Measurements from ENCODE around the gene CELF2. TPM values are rescaled to one million over a fixed set of nuclear protein-coding genes. Genes with fewer than 3 reads are reported as not detected.

CELF2 gene
- total RNA-seq, 1 experiment from 2014 or later = 0.27 TPM

DNA sequence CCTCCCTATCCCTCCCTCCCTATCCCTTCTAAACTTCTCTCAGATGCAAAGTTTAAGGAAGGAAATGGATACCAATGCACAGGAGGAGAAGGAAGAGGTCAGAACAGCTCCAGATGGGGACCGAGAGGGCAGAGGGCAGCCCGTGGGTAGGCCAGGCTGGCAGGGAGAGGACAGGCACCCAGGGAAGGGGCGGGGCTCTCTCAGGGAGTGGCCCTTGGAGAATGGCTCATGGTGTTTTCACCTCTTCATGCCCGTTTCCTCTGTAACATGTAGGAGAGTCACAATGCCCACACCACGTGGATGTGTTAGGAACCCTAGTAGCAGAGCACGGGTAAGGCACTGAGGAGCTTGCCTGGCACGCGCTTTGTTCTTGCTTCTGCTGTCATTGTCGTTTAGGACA is 264.5 kb downstream of the CELF2 start:
- Mint-ChIP-seq H3K27ac (ENCODE audit: unreplicated experiment) (no peak overlapping the region), H3K4me3 (ENCODE audit: unreplicated experiment) (no peak overlapping the region), H3K4me1 (ENCODE audit: low read depth, unreplicated experiment) (no peaks in the 10 kb centered on the region), H3K36me3 (ENCODE audit: insufficient read depth, unreplicated experiment) (no peaks in the 10 kb centered on the region), H3K9me3 (ENCODE audit: unreplicated experiment) (no peaks in the 10 kb centered on the region), H3K27me3 (ENCODE audit: insufficient read depth, unreplicated experiment) (peaks cover 15% of the 10 kb centered on the region)
- CTCF ChIA-PET = interaction anchor here (0.6 to 1.8 kb wide), 2 partner anchors 11 to 13 kb away, joined by 3 to 7 read pairs; no protein-coding TSS in a partner anchor
- Histone ChIP-seq H3K4me3 (ENCODE audit: low read depth, low read length) (no peak overlapping the region), H3K36me3 (ENCODE audit: control insufficient read depth, insufficient read depth, low read length) (no peaks in the 10 kb centered on the region), H3K9me3 (no peaks in the 10 kb centered on the region), H3K27me3 (replicated peaks; ENCODE audit: control insufficient read depth, insufficient read depth, low read length) (no peaks in the 10 kb centered on the region; the same call in 1 of the 2 replicates), H3K4me1 (no peaks in the 10 kb centered on the region)
- no TSS peak for BruUV-seq (replicated peaks)
- no peak for DNase-seq
- intact Hi-C loops (cut with micrococcal nuclease; ENCODE audit: unreplicated experiment) = no loop called here
- TF ChIP-seq, protein P1, sequence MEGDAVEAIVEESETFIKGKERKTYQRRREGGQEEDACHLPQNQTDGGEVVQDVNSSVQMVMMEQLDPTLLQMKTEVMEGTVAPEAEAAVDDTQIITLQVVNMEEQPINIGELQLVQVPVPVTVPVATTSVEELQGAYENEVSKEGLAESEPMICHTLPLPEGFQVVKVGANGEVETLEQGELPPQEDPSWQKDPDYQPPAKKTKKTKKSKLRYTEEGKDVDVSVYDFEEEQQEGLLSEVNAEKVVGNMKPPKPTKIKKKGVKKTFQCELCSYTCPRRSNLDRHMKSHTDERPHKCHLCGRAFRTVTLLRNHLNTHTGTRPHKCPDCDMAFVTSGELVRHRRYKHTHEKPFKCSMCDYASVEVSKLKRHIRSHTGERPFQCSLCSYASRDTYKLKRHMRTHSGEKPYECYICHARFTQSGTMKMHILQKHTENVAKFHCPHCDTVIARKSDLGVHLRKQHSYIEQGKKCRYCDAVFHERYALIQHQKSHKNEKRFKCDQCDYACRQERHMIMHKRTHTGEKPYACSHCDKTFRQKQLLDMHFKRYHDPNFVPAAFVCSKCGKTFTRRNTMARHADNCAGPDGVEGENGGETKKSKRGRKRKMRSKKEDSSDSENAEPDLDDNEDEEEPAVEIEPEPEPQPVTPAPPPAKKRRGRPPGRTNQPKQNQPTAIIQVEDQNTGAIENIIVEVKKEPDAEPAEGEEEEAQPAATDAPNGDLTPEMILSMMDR (IDR thresholded peaks at IDR 0.05; ENCODE audit: insufficient read depth in 1 of 2, low read depth in 1 of 2, low read length in 1 of 2, severe bottlenecking in 1 of 2, unreplicated experiment in 1 of 2) = no peak
- POLR2A ChIA-PET = no interaction called here

DNA sequence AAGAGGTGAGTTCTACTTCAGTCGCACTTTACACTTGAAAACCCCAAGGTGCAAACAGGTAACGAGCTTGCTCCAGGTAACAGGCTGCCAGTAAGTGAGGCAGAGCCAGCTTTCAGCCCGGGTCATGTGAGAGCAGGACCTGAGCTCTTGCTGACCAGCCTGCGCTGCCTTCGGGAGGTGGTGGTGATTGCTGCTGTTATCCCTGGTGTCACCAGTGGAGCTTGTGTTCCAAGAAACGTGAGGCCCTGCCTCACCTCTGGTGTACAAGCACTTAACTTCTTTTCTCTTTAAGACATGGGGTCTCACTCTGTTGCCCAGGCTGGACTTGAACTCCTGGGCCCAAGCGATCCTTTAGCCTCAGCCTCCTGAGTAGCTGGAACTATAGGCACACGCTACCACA is 265.0 kb downstream of the CELF2 start:
- Histone ChIP-seq H3K27me3 (replicated peaks; ENCODE audit: control insufficient read depth, insufficient read depth, low read length) (no peaks in the 10 kb centered on the region; the same call in 1 of the 2 replicates), H3K9me3 (no peaks in the 10 kb centered on the region), H3K36me3 (ENCODE audit: control insufficient read depth, insufficient read depth, low read length) (no peaks in the 10 kb centered on the region), H3K4me1 (no peaks in the 10 kb centered on the region), H3K4me3 (ENCODE audit: low read depth, low read length) (no peak overlapping the region)
- no peaks in the 10 kb centered on the region for H3K36me3 Mint-ChIP-seq (ENCODE audit: insufficient read depth, unreplicated experiment)
- ChIA-PET POLR2A (no interaction called here), CTCF (interaction anchor here (0.6 to 1.8 kb wide), 2 partner anchors 12 to 14 kb away, joined by 3 to 7 read pairs; no protein-coding TSS in a partner anchor)
- peaks cover 11% of the 10 kb centered on the region for H3K27me3 Mint-ChIP-seq (ENCODE audit: insufficient read depth, unreplicated experiment)
- no peak overlapping the region for H3K27ac Mint-ChIP-seq (ENCODE audit: unreplicated experiment)
- no peaks in the 10 kb centered on the region for H3K9me3 Mint-ChIP-seq (ENCODE audit: unreplicated experiment)
- no peaks in the 10 kb centered on the region for H3K4me1 Mint-ChIP-seq (ENCODE audit: low read depth, unreplicated experiment)
- H3K4me3 Mint-ChIP-seq (ENCODE audit: unreplicated experiment) = no peak overlapping the region
- no TSS peak for BruUV-seq (replicated peaks)
- TF ChIP-seq, protein P1 (IDR thresholded peaks at IDR 0.05; ENCODE audit: insufficient read depth in 1 of 2, low read depth in 1 of 2, low read length in 1 of 2, severe bottlenecking in 1 of 2, unreplicated experiment in 1 of 2) = no peak
- no peak for DNase-seq
- intact Hi-C loops (cut with micrococcal nuclease; ENCODE audit: unreplicated experiment) = no loop called here

DNA sequence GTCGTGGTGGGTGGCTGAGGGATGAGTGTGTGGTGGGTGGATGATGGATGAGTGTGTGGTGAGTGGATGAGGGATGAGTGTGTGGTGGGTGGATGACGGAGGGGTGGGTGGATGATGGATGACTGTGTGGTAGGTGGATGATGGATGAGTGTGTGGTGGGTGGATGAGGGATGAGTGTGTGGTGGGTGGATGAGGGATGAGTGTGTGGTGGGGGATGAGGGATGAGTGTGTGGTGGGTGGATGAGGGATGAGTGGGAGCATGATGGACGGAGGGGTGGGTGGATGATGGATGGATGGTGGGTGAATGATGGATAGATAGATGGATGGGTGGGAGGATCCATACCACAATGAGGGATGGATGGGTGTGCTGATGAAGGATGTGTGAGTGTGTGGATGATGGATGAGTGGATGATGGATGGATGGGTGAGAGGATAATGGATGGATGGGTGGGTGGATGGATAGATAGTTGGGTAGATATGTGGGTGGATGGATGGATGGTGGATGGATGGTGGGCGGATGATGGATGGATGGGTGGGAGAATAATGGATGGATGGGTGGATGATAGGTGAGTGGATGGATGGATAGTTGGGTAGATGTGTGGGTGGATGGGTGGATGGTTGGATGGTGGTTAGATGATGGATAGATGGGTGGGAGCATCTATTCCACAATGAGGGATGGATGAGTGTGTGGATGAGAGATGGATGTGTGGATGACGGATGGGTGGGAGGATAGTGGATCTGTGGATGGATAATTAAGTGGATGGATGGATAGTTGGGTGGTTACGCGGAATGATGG is 266.8 kb downstream of the CELF2 start:
- Histone ChIP-seq H3K4me1 (no peaks in the 10 kb centered on the region), H3K9me3 (no peaks in the 10 kb centered on the region), H3K4me3 (ENCODE audit: low read depth, low read length) (no peak overlapping the region), H3K27me3 (replicated peaks; ENCODE audit: control insufficient read depth, insufficient read depth, low read length) (peaks cover 1% of the 10 kb centered on the region), H3K36me3 (ENCODE audit: control insufficient read depth, insufficient read depth, low read length) (no peaks in the 10 kb centered on the region)
- no peak for DNase-seq
- no peak overlapping the region for H3K27ac Mint-ChIP-seq (ENCODE audit: unreplicated experiment)
- TF ChIP-seq, protein P1 (IDR thresholded peaks at IDR 0.05; ENCODE audit: insufficient read depth in 1 of 2, low read depth in 1 of 2, low read length in 1 of 2, severe bottlenecking in 1 of 2, unreplicated experiment in 1 of 2) = no peak
- intact Hi-C loops (cut with micrococcal nuclease; ENCODE audit: unreplicated experiment) = no loop called here
- BruUV-seq (replicated peaks) = no TSS peak
- ChIA-PET CTCF (no interaction called here), POLR2A (no interaction called here)
- H3K4me3 Mint-ChIP-seq (ENCODE audit: unreplicated experiment) = no peak overlapping the region
- no peaks in the 10 kb centered on the region for H3K4me1 Mint-ChIP-seq (ENCODE audit: low read depth, unreplicated experiment)
- H3K36me3 Mint-ChIP-seq (ENCODE audit: insufficient read depth, unreplicated experiment) = no peaks in the 10 kb centered on the region
- H3K9me3 Mint-ChIP-seq (ENCODE audit: unreplicated experiment) = no peaks in the 10 kb centered on the region
- peaks cover 8% of the 10 kb centered on the region for H3K27me3 Mint-ChIP-seq (ENCODE audit: insufficient read depth, unreplicated experiment)
